ENCODE data around the gene SYT5. TPM values are rescaled to one million over a fixed set of nuclear protein-coding genes. Genes with fewer than 3 reads are reported as not detected.

SYT5 gene
- total and polyA plus RNA-seq, 2 donors (not counting 1 experiment from before 2014, with no cell fraction given), result 0.05 to 0.50 TPM

GRCh38 chr19:55176076-55176475 lies 4.0 kb downstream of the SYT5 start:
- no peak overlapping the region for H3K4me3 ChIP-seq (replicated peaks in 1 of 4; ENCODE audit: control extremely low read depth in 1 of 4, insufficient read depth in 1 of 4, low read depth in 3 of 4, low read length in 4 of 4)
- H3K79me2 ChIP-seq (ENCODE audit: control insufficient read depth, insufficient read depth, low read length), result no peaks in the 10 kb centered on the region
- no peak for TF ChIP-seq EZH2 (IDR thresholded peaks at IDR 0.05; ENCODE audit: low read length, missing control alignments)
- TF ChIP-seq, protein P1, sequence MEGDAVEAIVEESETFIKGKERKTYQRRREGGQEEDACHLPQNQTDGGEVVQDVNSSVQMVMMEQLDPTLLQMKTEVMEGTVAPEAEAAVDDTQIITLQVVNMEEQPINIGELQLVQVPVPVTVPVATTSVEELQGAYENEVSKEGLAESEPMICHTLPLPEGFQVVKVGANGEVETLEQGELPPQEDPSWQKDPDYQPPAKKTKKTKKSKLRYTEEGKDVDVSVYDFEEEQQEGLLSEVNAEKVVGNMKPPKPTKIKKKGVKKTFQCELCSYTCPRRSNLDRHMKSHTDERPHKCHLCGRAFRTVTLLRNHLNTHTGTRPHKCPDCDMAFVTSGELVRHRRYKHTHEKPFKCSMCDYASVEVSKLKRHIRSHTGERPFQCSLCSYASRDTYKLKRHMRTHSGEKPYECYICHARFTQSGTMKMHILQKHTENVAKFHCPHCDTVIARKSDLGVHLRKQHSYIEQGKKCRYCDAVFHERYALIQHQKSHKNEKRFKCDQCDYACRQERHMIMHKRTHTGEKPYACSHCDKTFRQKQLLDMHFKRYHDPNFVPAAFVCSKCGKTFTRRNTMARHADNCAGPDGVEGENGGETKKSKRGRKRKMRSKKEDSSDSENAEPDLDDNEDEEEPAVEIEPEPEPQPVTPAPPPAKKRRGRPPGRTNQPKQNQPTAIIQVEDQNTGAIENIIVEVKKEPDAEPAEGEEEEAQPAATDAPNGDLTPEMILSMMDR (conservative IDR thresholded peaks at IDR 0.05 in 1 of 2, IDR thresholded peaks at IDR 0.05 in 1 of 2; ENCODE audit: low read depth in 1 of 2, low read length in 2 of 2), result no peak
- peaks cover 14% of the 10 kb centered on the region for H3K4me1 ChIP-seq (ENCODE audit: control insufficient read depth, extremely low read depth, insufficient read depth, low read length)
- no peaks in the 10 kb centered on the region for H3K36me3 ChIP-seq (ENCODE audit: control insufficient read depth, insufficient read depth, low read length)
- no peak overlapping the region for H3K27ac ChIP-seq (ENCODE audit: insufficient read depth, low read length)
- DNase-seq (ENCODE audit: low read depth in 2 of 2), result no peak
- H3K27me3 ChIP-seq (ENCODE audit: control insufficient read depth, insufficient read depth, low read length), result peaks cover 11% of the 10 kb centered on the region
- H3K9me3 ChIP-seq (ENCODE audit: control insufficient read depth, insufficient read depth, low read depth, low read length), result no peaks in the 10 kb centered on the region
- H2AFZ ChIP-seq (ENCODE audit: low read length), result no peak overlapping the region
- H3K4me2 ChIP-seq (ENCODE audit: extremely low read depth, insufficient read depth, low read length), result no peak overlapping the region
- no peaks in the 10 kb centered on the region for H4K20me1 ChIP-seq (ENCODE audit: control insufficient read depth, extremely low read depth, insufficient read depth, low read length)
- H3K9ac ChIP-seq (ENCODE audit: insufficient read depth, low read length), result no peak overlapping the region

DNA sequence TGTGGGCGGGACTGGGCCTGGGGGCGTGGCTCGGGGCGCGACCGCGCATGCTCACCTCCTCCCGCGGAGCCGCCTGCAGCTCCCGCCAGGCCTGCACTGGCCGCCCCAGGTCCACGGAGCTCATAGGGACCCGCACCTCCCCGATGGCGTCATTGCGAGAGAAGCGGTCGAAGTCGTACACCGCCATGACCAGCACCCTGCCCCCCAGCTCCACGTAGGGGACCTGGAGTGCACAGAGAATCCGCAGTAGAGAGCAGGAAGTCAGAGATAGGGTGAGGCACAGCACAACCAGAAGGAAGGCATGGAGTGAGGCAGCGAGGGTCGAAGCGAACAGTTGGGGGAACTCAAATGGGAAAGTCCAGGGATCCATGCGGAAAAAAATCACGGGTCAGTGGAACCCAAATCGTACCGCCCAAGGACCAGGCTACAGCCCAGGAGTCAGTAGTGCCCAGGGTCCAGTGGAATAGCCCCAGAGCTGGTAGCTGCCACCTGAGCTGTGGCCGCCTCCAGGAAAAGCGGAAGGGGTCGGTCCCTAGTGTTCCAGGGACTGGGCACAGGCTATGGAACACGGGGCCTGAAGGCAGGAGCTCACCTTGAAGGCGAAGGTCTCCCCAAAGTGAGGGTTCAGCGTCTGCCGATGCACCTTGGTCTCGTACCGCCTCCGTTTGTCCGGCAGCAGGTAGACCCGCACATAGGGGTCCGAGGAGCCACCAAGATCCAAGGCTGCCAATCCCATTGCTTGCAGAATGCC lies 4.8 kb downstream of the SYT5 start:
- Histone ChIP-seq H4K20me1 (ENCODE audit: control insufficient read depth, extremely low read depth, insufficient read depth, low read length) (no peaks in the 10 kb centered on the region), H3K4me1 (ENCODE audit: control insufficient read depth, extremely low read depth, insufficient read depth, low read length) (peaks cover 14% of the 10 kb centered on the region), H3K9me3 (ENCODE audit: control insufficient read depth, insufficient read depth, low read depth, low read length) (no peaks in the 10 kb centered on the region), H3K4me3 (replicated peaks in 1 of 4; ENCODE audit: control extremely low read depth in 1 of 4, insufficient read depth in 1 of 4, low read depth in 3 of 4, low read length in 4 of 4) (no peak overlapping the region), H3K27me3 (ENCODE audit: control insufficient read depth, insufficient read depth, low read length) (peaks cover 14% of the 10 kb centered on the region), H2AFZ (ENCODE audit: low read length) (no peak overlapping the region), H3K4me2 (ENCODE audit: extremely low read depth, insufficient read depth, low read length) (no peak overlapping the region), H3K27ac (ENCODE audit: insufficient read depth, low read length) (no peak overlapping the region), H3K79me2 (ENCODE audit: control insufficient read depth, insufficient read depth, low read length) (no peaks in the 10 kb centered on the region), H3K36me3 (ENCODE audit: control insufficient read depth, insufficient read depth, low read length) (no peaks in the 10 kb centered on the region), H3K9ac (ENCODE audit: insufficient read depth, low read length) (no peak overlapping the region)
- TF ChIP-seq, protein P1 (conservative IDR thresholded peaks at IDR 0.05 in 1 of 2, IDR thresholded peaks at IDR 0.05 in 1 of 2; ENCODE audit: low read depth in 1 of 2, low read length in 2 of 2), result no peak
- no peak for TF ChIP-seq EZH2 (IDR thresholded peaks at IDR 0.05; ENCODE audit: low read length, missing control alignments)
- DNase-seq (ENCODE audit: low read depth in 2 of 2), result no peak

DNA sequence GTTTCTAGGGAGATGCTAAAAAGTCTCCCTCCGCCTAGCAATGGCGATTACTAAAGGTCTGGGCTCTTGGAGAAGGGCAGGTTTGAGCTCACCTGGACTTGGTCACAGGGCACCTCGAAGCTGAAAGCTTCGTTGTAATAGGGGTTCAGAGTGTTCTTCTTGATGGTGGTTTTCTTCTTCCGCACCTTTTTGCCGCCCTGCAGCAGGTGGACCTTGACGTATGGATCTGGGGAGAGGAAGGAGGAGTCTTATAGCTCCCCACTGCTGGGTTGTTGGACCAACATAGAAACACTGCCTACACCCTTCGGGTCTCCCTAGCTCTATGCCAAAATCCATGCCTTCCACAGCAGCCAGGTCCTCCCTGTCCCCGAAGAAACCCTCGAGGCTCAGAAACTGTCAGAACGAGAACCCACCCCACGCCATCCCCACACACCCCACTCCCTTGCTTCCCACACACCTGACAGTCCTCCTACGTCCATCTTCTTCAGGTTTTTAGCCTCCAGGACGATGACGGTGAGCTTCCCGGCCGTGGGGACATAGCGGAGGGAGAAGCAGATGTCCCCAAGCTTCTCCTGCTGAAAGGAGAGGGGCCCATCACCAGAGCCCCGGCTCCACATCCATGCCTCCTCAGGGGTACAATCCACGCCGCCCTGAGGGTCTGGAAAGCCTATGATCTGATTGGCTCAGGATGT lies 5.5 kb downstream of the SYT5 start:
- Histone ChIP-seq H3K36me3 (ENCODE audit: control insufficient read depth, insufficient read depth, low read length) (no peaks in the 10 kb centered on the region), H3K4me1 (ENCODE audit: control insufficient read depth, extremely low read depth, insufficient read depth, low read length) (peaks cover 11% of the 10 kb centered on the region), H3K27me3 (ENCODE audit: control insufficient read depth, insufficient read depth, low read length) (peaks cover 12% of the 10 kb centered on the region), H3K79me2 (ENCODE audit: control insufficient read depth, insufficient read depth, low read length) (no peaks in the 10 kb centered on the region), H3K27ac (ENCODE audit: insufficient read depth, low read length) (no peak overlapping the region), H3K9ac (ENCODE audit: insufficient read depth, low read length) (no peak overlapping the region), H3K4me2 (ENCODE audit: extremely low read depth, insufficient read depth, low read length) (peak overlapping the region; percentile 50), H3K9me3 (ENCODE audit: control insufficient read depth, insufficient read depth, low read depth, low read length) (no peaks in the 10 kb centered on the region), H4K20me1 (ENCODE audit: control insufficient read depth, extremely low read depth, insufficient read depth, low read length) (no peaks in the 10 kb centered on the region), H3K4me3 (replicated peaks in 1 of 4; ENCODE audit: control extremely low read depth in 1 of 4, insufficient read depth in 1 of 4, low read depth in 3 of 4, low read length in 4 of 4) (peak overlapping the region in 1 of 4 experiments; percentile 12), H2AFZ (ENCODE audit: low read length) (no peak overlapping the region)
- no peak for TF ChIP-seq EZH2 (IDR thresholded peaks at IDR 0.05; ENCODE audit: low read length, missing control alignments)
- TF ChIP-seq, protein P1 (conservative IDR thresholded peaks at IDR 0.05 in 1 of 2, IDR thresholded peaks at IDR 0.05 in 1 of 2; ENCODE audit: low read depth in 1 of 2, low read length in 2 of 2), result no peak
- DNase-seq (ENCODE audit: low read depth in 2 of 2), result no peak
